ENCODE results near the gene GNGT1. TPM values are rescaled to one million over a fixed set of nuclear protein-coding genes. Genes with fewer than 3 reads are reported as not detected.

GNGT1 gene
- total RNA-seq, 1 donor from 2014 or later = not detected

- no peak overlapping the region for H3K9ac ChIP-seq
- H3K4me3 Mint-ChIP-seq = no peak overlapping the region
- no peak for DNase-seq (ENCODE audit: low spot score)
- TF ChIP-seq EZH2phosphoT487 (IDR thresholded peaks at IDR 0.05) = no peak
- TF ChIP-seq EZH2 (IDR thresholded peaks at IDR 0.05) = no peak
- TF ChIP-seq CTCF (IDR thresholded peaks at IDR 0.05) = no peak
- H3K36me3 ChIP-seq = no peaks in the 10 kb centered on the region
- no peaks in the 10 kb centered on the region for H4K20me1 ChIP-seq (ENCODE audit: low read depth)
- H3K4me2 ChIP-seq = no peak overlapping the region
- H3F3A ChIP-seq (ENCODE audit: low read depth) = no peaks in the 10 kb centered on the region
- H3K9me3 ChIP-seq (ENCODE audit: low read depth) = no peaks in the 10 kb centered on the region
- no peaks in the 10 kb centered on the region for H3K27me3 ChIP-seq
- no peaks in the 10 kb centered on the region for H3K27me3 Mint-ChIP-seq (ENCODE audit: insufficient read depth, low read depth)
- no peak overlapping the region for H3K27ac ChIP-seq
- no peaks in the 10 kb centered on the region for H3K79me2 ChIP-seq (ENCODE audit: low read depth)
- H3K27ac Mint-ChIP-seq = no peak overlapping the region
- H2AFZ ChIP-seq (replicated peaks) = no peak overlapping the region
- peaks cover 8% of the 10 kb centered on the region for H3K4me1 Mint-ChIP-seq
- no peaks in the 10 kb centered on the region for H3K36me3 Mint-ChIP-seq
- no peak overlapping the region for H3K4me3 ChIP-seq
- H3K9me3 Mint-ChIP-seq = no peaks in the 10 kb centered on the region
- no peaks in the 10 kb centered on the region for H3K4me1 ChIP-seq
Observed at GRCh38 chr7:93862651-93863050, 43.7 kb upstream of the GNGT1 start.

- no peaks in the 10 kb centered on the region for H3K36me3 ChIP-seq
- Mint-ChIP-seq H3K4me3 (no peak overlapping the region), H3K9me3 (no peaks in the 10 kb centered on the region), H3K4me1 (no peaks in the 10 kb centered on the region), H3K36me3 (no peaks in the 10 kb centered on the region), H3K27me3 (ENCODE audit: insufficient read depth, low read depth) (no peaks in the 10 kb centered on the region), H3K27ac (no peak overlapping the region)
- DNase-seq (ENCODE audit: low spot score) = no peak
- no peak overlapping the region for H3K4me3 ChIP-seq
- TF ChIP-seq CTCF (IDR thresholded peaks at IDR 0.05) (no peak), EZH2phosphoT487 (IDR thresholded peaks at IDR 0.05) (no peak)
- no peaks in the 10 kb centered on the region for H3K79me2 ChIP-seq (ENCODE audit: low read depth)
- H4K20me1 ChIP-seq (ENCODE audit: low read depth) = no peaks in the 10 kb centered on the region
- no peak overlapping the region for H3K27ac ChIP-seq
- H3K4me1 ChIP-seq = no peaks in the 10 kb centered on the region
- H3K27me3 ChIP-seq = no peaks in the 10 kb centered on the region
- no peak overlapping the region for H3K4me2 ChIP-seq
- H3K9me3 ChIP-seq (ENCODE audit: low read depth) = no peaks in the 10 kb centered on the region
- H2AFZ ChIP-seq (replicated peaks) = no peak overlapping the region
- no peak overlapping the region for H3K9ac ChIP-seq
- no peaks in the 10 kb centered on the region for H3F3A ChIP-seq (ENCODE audit: low read depth)
Observed at GRCh38 chr7:93866886-93867285, 39.5 kb upstream of the GNGT1 start.

GRCh38 chr7:93873998-93874574 is 32.3 kb upstream of the GNGT1 start:
- TF ChIP-seq CTCF (IDR thresholded peaks at IDR 0.05) (no peak), EZH2phosphoT487 (IDR thresholded peaks at IDR 0.05) (no peak), EZH2 (IDR thresholded peaks at IDR 0.05) (no peak)
- no peak overlapping the region for H3K4me3 Mint-ChIP-seq
- H4K20me1 ChIP-seq (ENCODE audit: low read depth) = no peaks in the 10 kb centered on the region
- no peak for DNase-seq (ENCODE audit: low spot score)
- peaks cover 2% of the 10 kb centered on the region for H3K27me3 Mint-ChIP-seq (ENCODE audit: insufficient read depth, low read depth)
- no peak overlapping the region for H3K4me3 ChIP-seq
- H3K4me1 ChIP-seq = no peaks in the 10 kb centered on the region
- H3K9me3 Mint-ChIP-seq = peaks cover 8% of the 10 kb centered on the region
- no peaks in the 10 kb centered on the region for H3F3A ChIP-seq (ENCODE audit: low read depth)
- H3K36me3 ChIP-seq = peaks cover 4% of the 10 kb centered on the region
- H3K4me1 Mint-ChIP-seq = no peaks in the 10 kb centered on the region
- no peaks in the 10 kb centered on the region for H3K79me2 ChIP-seq (ENCODE audit: low read depth)
- H3K9me3 ChIP-seq (ENCODE audit: low read depth) = peaks cover 6% of the 10 kb centered on the region
- H3K27ac Mint-ChIP-seq = no peak overlapping the region
- H3K27me3 ChIP-seq = no peaks in the 10 kb centered on the region
- H3K27ac ChIP-seq = no peak overlapping the region
- no peak overlapping the region for H3K9ac ChIP-seq
- no peak overlapping the region for H2AFZ ChIP-seq (replicated peaks)
- H3K36me3 Mint-ChIP-seq = no peaks in the 10 kb centered on the region
- no peak overlapping the region for H3K4me2 ChIP-seq

Measured in neural progenitor cell (in vitro differentiated cells).